Midbrain (tissue), 1 donor: ENCODE results near the gene ABI3BP.

Source experiments
- DNase-seq: peaks from one replicate; lab custom pipeline; 2025; lab: John Stamatoyannopoulos, UW

ABI3BP gene

DNA sequence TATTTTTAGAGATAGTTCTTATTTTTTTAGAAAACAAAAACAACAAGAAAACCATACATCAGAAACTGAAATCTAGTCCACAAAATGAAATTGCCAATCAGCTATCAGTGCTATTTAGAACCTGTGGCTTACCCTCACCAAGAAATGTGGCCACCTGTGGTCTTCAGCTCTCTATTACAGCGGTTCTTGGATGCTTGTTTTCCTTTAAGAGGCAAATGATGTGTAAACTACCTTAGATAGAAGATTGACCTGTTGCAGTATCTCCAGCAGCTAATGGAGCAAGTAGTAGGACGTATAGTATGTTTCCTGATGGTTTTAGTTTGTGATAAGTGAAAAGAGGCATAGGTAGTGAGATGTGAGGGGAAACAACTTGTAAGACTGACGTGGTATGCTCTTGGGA lies 262.7 kb downstream of the ABI3BP start:
- no peak for DNase-seq

DNA sequence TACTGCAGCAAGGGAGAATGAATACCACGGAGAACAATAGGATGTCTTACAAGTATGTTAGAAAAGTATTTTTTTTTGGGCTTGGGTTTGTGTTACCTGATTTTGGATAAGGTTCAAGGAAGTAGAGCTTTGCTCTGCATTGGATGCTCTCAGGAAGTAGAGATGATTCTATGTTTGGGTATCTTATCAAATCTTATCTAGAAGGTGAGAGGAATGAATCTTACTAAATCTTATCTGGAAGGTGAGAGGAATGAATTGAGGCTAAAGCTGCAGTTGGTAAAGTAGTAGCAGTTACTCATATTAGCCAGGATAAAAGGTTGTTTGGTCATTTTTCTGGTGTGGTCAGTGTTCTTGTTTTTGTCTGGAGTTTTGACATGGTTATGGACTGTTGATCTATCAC lies 266.5 kb downstream of the ABI3BP start:
- DNase-seq: no peak

DNA sequence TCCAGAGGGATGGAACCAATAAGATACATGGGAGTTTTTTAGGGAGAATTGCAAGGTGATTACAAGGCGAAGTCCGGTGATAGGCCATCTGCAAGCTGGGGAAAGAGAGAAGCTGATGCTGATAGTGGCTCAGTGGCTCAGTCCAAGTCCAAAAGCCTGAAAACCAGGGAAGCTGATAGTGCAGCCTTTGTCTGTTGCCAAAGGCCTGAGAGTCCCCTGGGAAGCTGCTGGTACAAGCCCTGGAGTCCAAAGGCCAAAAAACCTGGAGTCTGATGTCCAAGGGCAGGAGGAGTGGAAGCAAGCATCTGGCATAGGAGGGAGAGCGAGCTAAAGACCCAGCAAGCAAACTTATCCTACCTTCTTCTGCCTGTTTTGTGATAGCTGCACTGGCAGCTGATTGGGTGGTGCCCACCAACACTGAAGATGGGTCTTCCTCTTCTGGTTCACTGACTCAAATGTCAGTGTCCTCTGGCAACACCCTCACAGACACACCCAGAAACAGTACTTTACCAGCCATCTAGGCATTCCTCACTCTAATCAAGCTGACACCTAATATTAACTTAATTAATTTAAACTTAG lies 267.2 kb downstream of the ABI3BP start:
- DNase-seq: no peak

DNA sequence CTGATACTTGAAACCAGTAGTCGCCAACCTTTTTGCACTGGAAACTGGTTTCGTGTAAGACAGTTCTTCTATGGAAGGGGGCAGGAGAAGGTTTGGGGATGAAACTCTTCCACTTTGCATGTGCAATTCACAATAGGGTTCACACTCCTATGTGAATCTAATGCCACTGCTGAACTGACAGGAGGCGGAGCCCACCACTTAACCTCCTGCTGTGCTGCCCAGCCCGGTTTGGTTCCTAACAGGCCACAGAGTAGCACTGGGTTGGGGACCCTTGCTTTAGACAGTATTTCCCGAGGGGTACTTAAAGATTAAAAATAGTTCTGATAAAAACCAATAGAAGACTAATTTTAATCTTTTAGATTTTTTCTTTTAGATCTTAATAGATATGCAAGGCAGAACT lies 272.8 kb downstream of the ABI3BP start:
- DNase-seq: no peak

DNA sequence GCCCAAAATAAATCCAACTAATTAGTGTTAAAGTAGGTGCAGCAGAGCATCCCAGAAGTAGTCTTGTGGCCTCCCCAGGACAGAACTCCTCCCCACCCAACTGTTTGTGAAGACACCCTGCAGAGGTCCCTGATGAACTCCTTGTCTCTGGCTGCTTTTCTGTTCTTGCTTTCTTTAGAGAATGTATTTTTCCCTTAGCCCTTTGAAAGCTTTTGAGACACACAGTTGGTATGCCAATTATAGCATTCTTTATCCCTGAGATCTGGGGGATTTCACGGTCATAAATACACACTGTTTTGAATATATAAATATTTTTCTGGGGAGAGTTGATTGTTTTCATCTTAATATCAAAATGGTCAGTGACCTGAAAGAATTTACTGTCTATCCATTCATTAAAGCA lies 274.1 kb downstream of the ABI3BP start:
- DNase-seq: no peak

DNA sequence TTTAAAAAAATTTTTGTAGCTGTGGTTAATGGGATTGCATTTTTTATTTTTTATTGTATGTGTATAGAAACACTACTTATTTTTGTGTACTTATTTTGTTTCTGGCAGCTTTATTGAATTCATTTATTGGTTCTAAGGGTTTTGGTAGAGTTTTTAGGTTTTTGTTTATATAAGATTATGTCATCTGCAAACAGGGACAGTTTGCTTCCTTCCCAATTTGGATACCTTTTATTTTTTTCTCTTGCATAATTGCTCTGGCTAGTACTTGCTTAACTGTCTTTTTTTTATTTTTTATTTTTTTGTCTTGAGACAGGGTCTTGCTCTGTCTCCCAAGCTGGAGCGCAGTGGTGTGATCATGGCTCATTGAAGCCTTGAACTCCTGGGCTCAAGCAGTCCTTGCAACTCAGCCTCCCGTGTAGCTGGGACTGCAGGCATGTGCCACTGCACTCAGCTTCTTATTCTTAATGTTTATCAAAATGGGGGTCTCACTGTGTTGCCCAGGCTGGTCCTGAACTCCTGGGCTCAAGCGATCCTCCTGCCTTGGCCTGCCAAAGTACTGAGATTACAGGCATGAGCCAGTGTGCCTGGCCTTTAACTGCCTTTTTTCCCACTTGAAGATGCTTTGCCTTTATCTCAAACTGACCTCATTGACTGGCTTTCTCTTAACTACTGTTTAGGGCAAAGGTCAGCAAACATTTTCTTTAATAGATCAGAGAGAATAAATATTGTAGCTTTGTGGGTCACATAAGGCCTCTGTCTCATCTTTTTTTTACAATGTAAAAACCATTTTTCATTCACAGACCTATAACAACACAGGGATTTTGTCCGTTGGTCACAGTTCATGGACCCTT lies 275.4 kb downstream of the ABI3BP start:
- no peak for DNase-seq

DNA sequence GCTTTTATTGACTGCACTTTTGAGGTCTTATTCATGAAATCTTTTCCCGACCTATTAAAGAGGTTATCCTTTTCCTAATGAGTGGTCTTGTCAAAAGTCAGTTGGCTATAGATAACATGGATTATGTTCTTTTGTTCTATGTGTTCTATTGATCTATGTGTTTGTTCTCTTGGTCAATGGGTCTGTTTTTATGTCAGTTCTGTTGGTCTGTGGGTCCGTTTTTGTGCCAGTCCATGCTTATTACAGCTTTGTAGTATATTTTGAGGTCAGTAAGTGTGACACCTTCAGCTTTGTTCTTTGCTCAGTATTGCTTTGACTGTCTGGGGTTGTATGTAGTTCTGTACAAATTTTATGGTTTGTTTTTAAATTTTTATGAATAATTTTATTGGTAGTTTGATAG lies 276.2 kb downstream of the ABI3BP start:
- DNase-seq: no peak

DNA sequence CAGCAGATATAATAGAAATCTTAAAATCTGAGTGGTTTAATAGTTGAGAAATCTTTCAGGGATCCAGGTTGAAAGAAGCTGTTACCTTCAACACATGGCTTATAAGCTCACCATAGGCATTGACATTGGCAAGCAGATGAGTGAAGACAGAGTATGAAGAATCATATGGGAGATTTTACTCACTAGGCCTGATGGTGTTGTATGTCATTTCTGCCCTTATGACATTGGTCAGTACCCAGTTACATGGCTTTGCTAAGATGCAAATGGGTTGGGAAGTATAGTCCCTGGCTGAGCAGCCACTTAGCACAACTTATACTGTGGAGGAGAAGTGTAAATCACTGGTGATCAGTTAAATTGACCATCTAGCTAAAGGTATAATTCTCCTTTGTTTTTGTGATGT lies 278.0 kb downstream of the ABI3BP start:
- no peak for DNase-seq

DNA sequence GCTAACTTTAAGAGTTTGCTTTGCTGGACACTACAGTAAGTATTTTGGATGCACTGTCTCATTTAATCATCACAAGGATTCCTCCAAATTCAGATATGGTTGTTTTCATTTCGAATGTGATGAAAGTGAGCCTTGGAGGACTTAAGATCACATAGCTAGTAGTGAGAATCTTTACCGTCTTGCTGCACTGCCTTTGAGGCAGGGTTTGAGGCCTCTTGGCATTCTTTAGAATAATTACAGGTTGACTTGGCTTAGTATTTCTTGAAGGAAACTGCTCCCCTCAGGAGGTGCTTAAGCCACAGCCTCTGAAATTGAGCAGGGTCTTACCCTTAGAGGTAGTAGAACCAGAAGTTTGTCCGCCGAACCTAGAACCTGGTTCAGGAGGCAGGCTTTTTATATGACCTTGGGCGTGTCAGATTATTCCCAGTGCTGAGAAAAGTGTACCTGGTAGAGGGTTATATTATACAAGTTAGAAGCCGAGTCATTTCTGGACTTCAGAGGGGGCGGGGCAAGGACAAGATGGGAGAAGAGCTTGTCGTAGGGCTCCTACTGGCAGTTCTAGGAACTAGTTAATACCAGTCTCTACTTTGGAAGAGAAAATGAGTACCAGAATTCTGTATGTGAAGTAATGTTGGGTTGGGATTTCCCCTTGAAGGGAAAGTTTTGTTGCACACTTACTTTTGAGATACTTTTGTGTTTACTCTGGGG lies 282.8 kb downstream of the ABI3BP start:
- no peak for DNase-seq

DNA sequence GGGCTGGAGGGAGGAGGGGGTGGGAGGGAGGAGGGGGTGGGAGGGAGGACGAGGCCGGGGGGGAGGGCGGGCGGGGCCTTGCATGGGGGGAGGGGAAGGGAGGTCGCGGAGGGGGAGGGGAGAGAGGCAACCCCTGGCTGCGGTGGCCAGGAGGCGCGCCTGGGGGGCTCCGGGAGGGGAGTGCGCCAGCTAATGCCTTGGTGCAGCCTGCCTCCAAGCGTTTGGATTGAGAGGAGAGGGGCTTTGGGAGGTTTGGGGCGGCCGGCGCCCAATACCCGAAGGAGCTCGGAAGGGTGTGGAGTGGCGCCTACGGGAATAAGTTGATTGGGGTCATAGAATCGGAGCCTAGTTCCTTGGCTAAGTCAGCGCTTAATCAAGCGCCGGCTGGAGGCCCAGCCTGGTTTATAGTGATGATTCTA lies 283.4 kb downstream of the ABI3BP start:
- peak; percentile 40 for DNase-seq

DNA sequence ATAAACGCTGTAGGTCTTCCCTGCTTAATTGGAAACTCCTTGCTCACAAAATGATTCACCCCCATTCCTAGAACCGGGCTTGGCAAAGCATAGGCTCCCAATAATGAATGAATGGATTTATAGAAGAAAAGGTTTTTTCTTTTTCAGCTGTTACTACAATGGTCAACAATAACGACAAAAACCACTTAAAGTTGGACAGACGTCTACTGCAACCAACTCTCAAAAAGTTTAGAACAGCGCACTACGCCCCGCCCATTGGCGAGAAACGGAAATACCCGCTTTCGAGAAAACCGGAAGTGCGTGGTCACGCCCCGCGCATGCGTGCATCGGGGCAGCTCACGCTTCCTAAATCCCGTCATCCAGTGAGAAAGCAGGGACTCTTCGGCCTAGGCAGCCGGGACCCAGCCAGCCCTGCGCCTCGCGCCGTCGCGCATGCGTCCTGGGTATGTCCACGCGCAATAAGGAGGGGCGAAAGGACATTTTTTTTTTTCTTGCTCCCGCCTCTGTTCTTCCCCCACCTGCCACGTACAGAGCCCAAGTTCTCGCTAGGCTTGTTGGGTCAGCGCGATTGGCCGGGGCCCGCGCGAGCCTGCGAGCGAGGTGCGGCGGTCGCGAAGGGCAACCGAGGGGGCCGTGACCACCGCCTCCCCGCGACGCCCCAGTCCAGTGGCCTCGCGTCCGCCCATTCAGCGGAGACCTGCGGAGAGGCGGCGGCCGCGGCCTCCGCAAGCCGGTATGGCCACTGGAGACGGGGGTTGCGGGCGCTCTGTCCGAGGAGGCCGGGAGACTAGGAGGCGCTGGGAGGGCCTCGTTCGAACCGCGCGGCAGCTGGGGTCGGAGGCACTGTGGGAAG lies 284.0 kb downstream of the ABI3BP start, which contains the start of gene TFG:
Gene TFG (plus strand): TSS at position 506 of the 853 bp plus-strand sequence. CDS start 4,192 bp downstream, outside the sequence.
- DNase-seq: peak; percentile 100

DNA sequence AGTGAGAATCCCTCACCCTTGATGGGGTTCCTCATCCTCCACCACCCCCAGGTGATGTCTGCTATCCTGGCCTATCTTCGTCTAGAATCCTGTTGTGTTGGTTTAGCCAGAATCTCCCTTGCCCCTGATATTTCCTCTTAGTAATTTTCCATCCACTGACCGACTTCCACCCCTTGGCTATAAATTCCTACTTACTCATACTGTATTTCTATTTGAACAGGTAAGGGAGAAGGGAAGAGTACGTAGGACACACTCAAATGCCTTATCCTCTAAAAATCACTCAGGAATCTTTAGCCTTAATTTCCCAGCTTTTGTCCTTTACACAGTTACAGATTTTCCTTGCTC lies 284.6 kb downstream of the ABI3BP start:
- no peak for DNase-seq

DNA sequence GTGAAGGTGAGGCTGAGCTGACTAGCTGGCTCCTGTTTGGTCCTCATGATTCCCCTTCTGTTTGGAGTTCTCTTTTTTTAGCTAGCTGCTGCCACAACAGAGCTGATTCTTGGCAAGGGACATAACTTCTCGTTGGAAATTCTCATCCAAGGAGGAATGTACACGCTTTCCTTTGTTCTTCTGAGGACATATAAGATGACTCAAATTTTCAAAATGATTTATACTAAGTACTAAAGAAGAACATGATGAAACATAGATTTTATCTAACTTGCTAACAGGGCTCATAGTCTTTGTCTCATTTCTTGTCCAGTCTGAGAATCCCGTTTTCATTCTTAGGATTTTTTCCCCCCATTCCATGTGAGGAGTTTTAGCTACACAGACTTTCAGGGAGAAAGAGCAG lies 286.9 kb downstream of the ABI3BP start:
- DNase-seq: no peak

DNA sequence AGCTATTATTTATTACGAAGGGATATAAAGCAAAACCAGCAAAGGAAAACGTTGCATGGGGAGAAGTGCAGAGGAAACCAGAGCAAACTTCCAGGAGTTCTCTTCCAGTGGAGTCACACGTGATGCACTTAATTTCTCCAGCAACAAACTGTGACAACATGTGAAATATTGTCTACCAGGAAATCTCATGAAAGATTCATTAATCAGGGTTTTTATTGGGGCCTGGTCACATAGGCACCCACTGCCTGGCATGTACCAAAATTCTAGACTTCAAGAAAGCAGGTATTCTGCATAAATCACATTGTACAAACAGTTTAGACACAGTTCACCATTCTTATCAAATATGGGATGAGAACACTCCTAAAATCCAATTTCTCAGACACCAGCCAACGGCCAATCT lies 289.4 kb downstream of the ABI3BP start:
- DNase-seq: no peak

DNA sequence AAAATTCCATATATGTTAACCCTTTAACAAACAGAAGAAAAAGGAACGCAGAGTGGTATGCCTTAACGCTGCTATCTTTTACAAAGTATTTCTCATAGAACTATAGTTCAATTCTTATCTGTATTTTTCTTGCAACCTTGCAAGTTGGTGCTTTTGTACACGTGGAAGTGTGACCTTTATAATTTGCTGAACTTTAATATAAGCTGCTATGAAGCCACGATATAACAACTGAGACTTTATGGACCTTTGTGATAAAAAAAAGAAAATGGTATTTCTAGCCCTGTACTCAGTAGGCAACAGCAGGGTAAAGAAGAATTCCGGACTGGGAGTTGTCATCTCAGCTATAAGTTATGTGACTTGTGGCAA lies 290.3 kb downstream of the ABI3BP start:
- no peak for DNase-seq

DNA sequence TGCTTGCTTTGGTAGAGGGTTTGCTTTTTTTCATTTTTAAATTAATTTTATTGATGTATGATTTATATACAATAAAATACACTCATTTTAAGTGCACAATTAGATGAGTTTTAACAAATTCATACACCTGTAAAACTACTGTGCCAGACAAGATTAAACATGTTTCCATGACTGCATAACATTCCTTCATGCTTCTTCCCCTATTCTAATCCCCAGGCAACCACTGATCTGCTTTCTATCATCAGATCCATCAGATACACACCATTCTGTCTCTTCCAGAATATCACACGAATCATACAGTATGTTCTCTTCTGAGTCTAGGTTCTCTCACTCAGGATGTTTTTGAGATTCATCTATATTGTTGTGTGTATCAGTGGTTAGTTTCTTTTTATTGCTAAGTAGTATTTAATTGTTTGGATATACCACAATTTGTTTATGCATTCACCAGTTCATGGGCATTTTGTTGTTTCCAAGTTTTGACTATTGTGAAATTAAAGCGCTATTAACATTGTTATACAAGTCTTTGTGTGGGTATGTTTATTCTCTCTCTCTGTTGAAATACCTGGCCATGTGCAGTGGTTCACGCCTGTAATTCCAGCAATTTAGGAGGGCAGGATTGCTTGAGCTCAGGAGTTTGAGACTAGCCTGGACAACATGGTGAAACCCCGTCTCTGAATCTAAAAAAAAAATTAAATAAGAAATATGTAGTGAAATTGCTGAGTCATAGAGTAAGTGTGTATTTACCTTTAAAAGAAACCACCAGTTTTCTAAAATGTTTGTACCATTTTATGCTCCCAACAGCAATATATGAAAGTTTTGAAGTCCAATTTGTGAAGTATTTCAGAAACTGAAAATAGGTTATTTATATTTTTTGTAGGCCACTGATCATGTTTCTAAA lies 290.9 kb downstream of the ABI3BP start:
- DNase-seq: no peak

DNA sequence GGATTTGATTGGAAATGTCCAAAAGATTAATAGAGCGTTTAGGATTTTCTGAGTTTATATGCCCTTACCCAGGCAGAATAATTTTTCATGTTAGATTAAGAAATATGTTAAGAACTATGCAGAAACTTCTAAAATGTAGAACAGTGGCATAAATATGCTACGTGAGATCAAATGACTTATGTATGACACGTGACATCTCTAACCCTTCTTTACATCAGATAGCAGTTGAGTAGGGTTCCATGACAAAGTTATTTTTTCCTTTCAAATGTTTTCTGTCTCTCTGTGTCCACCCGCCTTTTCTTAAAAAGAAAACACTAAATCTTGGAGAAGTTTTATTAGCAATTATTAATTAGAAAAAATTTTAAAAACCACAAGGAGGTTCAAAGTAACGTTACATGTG lies 292.5 kb downstream of the ABI3BP start:
- DNase-seq: no peak
